Heart left ventricle (tissue), 16 donors: ENCODE measurements around the gene GRAP. TPM values are rescaled to one million over a fixed set of nuclear protein-coding genes. Genes with fewer than 3 reads are reported as not detected.

Experiments
- ATAC-seq, 4 donors: fragments of 200-7000 bp; cut with Tn5 transposase; one replicate each; pipeline ENCODE4 v1.9.1; 2020 to 2022; ENCODE audit warnings: moderate library complexity in 4 of 4, mild to moderate bottlenecking in 3 of 4, moderate number of reproducible peaks in 1 of 4
- DNase-seq, 5 donors: peaks; one replicate each; pipeline ENCODE4 v3.0.0-alpha.2; 2020
- H3K27ac ChIP-seq, 12 donors: fragments of 200-600 bp; sonication (generic) in 4 of 12; one replicate each; pipeline versions ENCODE4 v1.5.0 to v1.8.0; 2016 to 2022; ENCODE audit warnings: mild to moderate bottlenecking in 2 of 12
- H3K27me3 ChIP-seq, 9 donors: fragments of 200-600 bp; sonication (generic) in 2 of 9; one replicate each; pipeline versions ENCODE4 v1.5.1 to v1.8.0; 2016 to 2022; ENCODE audit warnings: mild to moderate bottlenecking in 3 of 9
- H3K36me3 ChIP-seq, 9 donors: fragments of 200-600 bp; sonication (generic) in 2 of 9; one replicate each; pipeline versions ENCODE4 v1.5.0 to v1.8.0; 2018 to 2022; ENCODE audit warnings: mild to moderate bottlenecking in 2 of 9
- H3K4me1 ChIP-seq, 12 donors: fragments of 200-600 bp; sonication (generic) in 4 of 12; one replicate each; pipeline versions ENCODE4 v1.5.0 to v1.8.0; 2016 to 2022; ENCODE audit warnings: mild to moderate bottlenecking in 3 of 12
- H3K4me3 ChIP-seq, 12 donors: fragments of 200-600 bp; sonication (generic) in 4 of 12; one replicate each; pipeline versions ENCODE4 v1.5.0 to v1.8.0; 2017 to 2022; ENCODE audit warnings: mild to moderate bottlenecking in 9 of 12, moderate library complexity in 4 of 12
- H3K9me3 ChIP-seq, 12 donors: fragments of 200-600 bp; sonication (generic) in 4 of 12; one replicate each; pipeline versions ENCODE4 v1.5.0 to v1.8.0; 2016 to 2022; ENCODE audit warnings: mild to moderate bottlenecking in 1 of 12
- CTCF ChIP-seq, 12 donors: fragments of 200-600 bp; sonication (generic) in 4 of 12; IDR thresholded peaks; one replicate each; pipeline versions ENCODE4 v1.5.0 to v1.8.0; 2018 to 2022; ENCODE audit warnings: antibody characterized with exemption in 12 of 12, mild to moderate bottlenecking in 5 of 12
- POLR2A ChIP-seq, 2 donors: fragments of 450-650 bp; IDR thresholded peaks; one replicate each; pipeline ENCODE4 v1.6.1; 2017; ENCODE audit warnings: antibody characterized with exemption in 2 of 2, mild to moderate bottlenecking in 2 of 2, moderate library complexity in 2 of 2
- WGBS, 4 donors: extraction: QIAGEN DNeasy Blood & Tissue Kit in 2 of 4; methylation state at CpG; one replicate each; pipeline versions ENCODE4 v1.1.5 to v1.1.7; 2013 to 2018; 5-methylcytosine and 5-hydroxymethylcytosine counted together
- intact Hi-C, 10 donors: fragments of 100-400 bp; cut with DNase I; formaldehyde crosslinking; loops; one replicate each; pipeline versions ENCODE4 v1.11.1 to v1.14.2; 2022
- polyA plus RNA-seq, 2 donors: library from polyadenylated mRNA; stranded (reverse); fragments of 200-250 nt; gene quantifications; one replicate each; pipeline ENCODE4 v1.2.3, GENCODE V29; 2013
- total RNA-seq, 9 donors: library from RNA; depleted of rRNA in 2 of 9; stranded (reverse); fragments of >200 nt in 2 of 9; fragmentation: NEBNext Ultra II Directional in 3 of 9; extraction: Animal tissue kit (Norgen Biotek cat#: 25700) in 3 of 9; gene quantifications; one replicate each; pipeline versions ENCODE4 v1.1.0 to v1.2.4, GENCODE V29; 2016 to 2023
- donor health status: ischemic (EF 13 %, LVEDD 7.1; RV severe dilation, severe dysfunction).
- donor health status: healthy with polysubstance abuse.
- donor health status: DM: no; HTN: yes; CAD: no.
- donor health status: DM: no; HTN: no; CAD: no.
- donor health status: ischemic (EF 25% LVEDD 6.9; RV normal size, moderate dysfunction).
- donor health status: ischemic (EF 25% LVEDD 5.7; RV mildly dilated, moderate dysfunction).
- donor health status: healthy.
- donor health status: DM: yes; HTN: yes; CAD: no.
- donor health status: ischemic (EF 35%, LVEDD 5.7; RV mildly dilated, moderate dysfunction).
- donor health status: nonischemic (EF 11% LVEDD 7.7; RV severe dilation, severe dysfunction).
- donor health status: DM: yes; HTN: yes; CAD: no.
- donor health status: PGD.
- donor health status: ischemic (EF 29% LVEDD 5.4; RV normal size, mild dysfunction).
- donor health status: nonischemic (EF 23%, LVEDD 6.1; RV moderate dilation, normal function).

The GRAP gene
- total and polyA plus RNA-seq, 11 donors, result 1.1 to 6.3 (median 2.1) TPM

GRCh38 chr17:19017401-19017800 is 29.4 kb downstream of the GRAP start:
- intact Hi-C loops, result no loop called here
- H3K27ac ChIP-seq, result no peak overlapping the region
- H3K27me3 ChIP-seq, result peaks cover 0 to 3% (median 0%) of the 10 kb centered on the region in 9 donors
- ATAC-seq (no peak), DNase-seq (peak in 2 of 5 donors; percentile 8 to 34)
- no peaks in the 10 kb centered on the region for H3K4me1 ChIP-seq
- H3K9me3 ChIP-seq, result no peaks in the 10 kb centered on the region
- TF ChIP-seq POLR2A (IDR thresholded peaks at IDR 0.05), result no peak
- TF ChIP-seq CTCF (IDR thresholded peaks at IDR 0.05), result no peak
- no peaks in the 10 kb centered on the region for H3K36me3 ChIP-seq
- H3K4me3 ChIP-seq, result no peak overlapping the region
- WGBS, 4 donors, result 67 to 76% (median 73%) methylated on average over 5 to 12 of the region's 12 CpGs

GRCh38 chr17:19016881-19017280 is 29.9 kb downstream of the GRAP start:
- Histone ChIP-seq H3K27me3 (peaks cover 0 to 3% (median 0%) of the 10 kb centered on the region in 9 donors), H3K9me3 (no peaks in the 10 kb centered on the region), H3K4me3 (no peak overlapping the region), H3K4me1 (no peaks in the 10 kb centered on the region), H3K36me3 (no peaks in the 10 kb centered on the region), H3K27ac (no peak overlapping the region)
- ATAC-seq (no peak), DNase-seq (peak in 2 of 5 donors; percentile 16 to 46)
- 71 to 80% (median 75%) methylated on average over 7 of the region's 7 CpGs for WGBS, 4 donors
- no peak for TF ChIP-seq POLR2A (IDR thresholded peaks at IDR 0.05)
- no peak for TF ChIP-seq CTCF (IDR thresholded peaks at IDR 0.05)
- intact Hi-C loops, result no loop called here

- intact Hi-C loops, result no loop called here
- DNase-seq (peak in 1 of 5 donors; percentile 7), ATAC-seq (no peak)
- Histone ChIP-seq H3K36me3 (no peaks in the 10 kb centered on the region), H3K4me1 (no peaks in the 10 kb centered on the region), H3K27ac (no peak overlapping the region), H3K27me3 (peaks cover 0 to 3% (median 0%) of the 10 kb centered on the region in 9 donors), H3K9me3 (no peaks in the 10 kb centered on the region), H3K4me3 (no peak overlapping the region)
- WGBS, 4 donors, result 82 to 92% (median 88%) methylated on average over 6 to 8 of the region's 8 CpGs
- TF ChIP-seq CTCF (IDR thresholded peaks at IDR 0.05) (no peak), POLR2A (IDR thresholded peaks at IDR 0.05) (no peak)
Measured at GRCh38 chr17:19016297-19016696, 30.5 kb downstream of the GRAP start.

GRCh38 chr17:19015428-19015827 is 31.3 kb downstream of the GRAP start:
- Histone ChIP-seq H3K4me3 (no peak overlapping the region), H3K4me1 (no peaks in the 10 kb centered on the region), H3K9me3 (no peaks in the 10 kb centered on the region), H3K36me3 (no peaks in the 10 kb centered on the region), H3K27me3 (peaks cover 0 to 3% (median 0%) of the 10 kb centered on the region in 9 donors), H3K27ac (no peak overlapping the region)
- peak in 2 of 5 donors; percentile 9 to 28 for DNase-seq
- intact Hi-C loops, result no loop called here
- no peak for TF ChIP-seq CTCF (IDR thresholded peaks at IDR 0.05)
- TF ChIP-seq POLR2A (IDR thresholded peaks at IDR 0.05), result no peak
- ATAC-seq, result no peak
- WGBS, 4 donors, result 74 to 89% (median 79%) methylated on average over 7 of the region's 7 CpGs
